Measurements from ENCODE around the gene SMARCA2.

DNA sequence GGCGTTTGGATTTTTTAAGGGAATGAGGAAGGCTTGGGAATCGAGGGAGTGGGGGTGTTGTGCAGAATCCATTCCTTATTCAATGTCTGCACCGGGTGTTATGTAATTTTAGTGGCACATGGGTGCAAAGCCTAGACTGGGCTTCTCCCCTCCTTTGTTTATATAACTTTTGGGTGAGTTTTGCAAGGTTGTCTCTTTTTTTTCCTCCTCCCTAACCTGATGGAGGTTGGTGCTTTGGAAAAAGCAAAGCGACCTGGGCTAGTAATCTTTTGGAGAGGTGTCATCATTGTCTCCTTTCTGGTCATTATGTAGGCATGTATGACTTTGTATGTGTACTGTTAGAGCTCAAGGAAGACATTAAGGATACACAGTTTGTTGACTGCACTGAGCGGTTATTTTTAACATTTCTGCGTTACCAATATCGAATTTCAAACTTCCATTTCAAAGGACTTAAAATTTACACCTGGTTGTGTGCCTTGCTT, 3.1 kb downstream of the SMARCA2 start:
- TF ChIP-seq, protein P1, sequence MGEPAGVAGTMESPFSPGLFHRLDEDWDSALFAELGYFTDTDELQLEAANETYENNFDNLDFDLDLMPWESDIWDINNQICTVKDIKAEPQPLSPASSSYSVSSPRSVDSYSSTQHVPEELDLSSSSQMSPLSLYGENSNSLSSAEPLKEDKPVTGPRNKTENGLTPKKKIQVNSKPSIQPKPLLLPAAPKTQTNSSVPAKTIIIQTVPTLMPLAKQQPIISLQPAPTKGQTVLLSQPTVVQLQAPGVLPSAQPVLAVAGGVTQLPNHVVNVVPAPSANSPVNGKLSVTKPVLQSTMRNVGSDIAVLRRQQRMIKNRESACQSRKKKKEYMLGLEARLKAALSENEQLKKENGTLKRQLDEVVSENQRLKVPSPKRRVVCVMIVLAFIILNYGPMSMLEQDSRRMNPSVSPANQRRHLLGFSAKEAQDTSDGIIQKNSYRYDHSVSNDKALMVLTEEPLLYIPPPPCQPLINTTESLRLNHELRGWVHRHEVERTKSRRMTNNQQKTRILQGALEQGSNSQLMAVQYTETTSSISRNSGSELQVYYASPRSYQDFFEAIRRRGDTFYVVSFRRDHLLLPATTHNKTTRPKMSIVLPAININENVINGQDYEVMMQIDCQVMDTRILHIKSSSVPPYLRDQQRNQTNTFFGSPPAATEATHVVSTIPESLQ (CRISPR knock-in tag; IDR thresholded peaks at IDR 0.05), result no peak
- TF ChIP-seq JUND (IDR thresholded peaks at IDR 0.05; ENCODE audit: borderline replicate concordance, low read depth, low read length) (no peak), JUND (tag; IDR thresholded peaks at IDR 0.05; ENCODE audit: borderline replicate concordance, low read depth, low read length) (no peak), CHD4 (IDR thresholded peaks at IDR 0.05; ENCODE audit: insufficient read depth, insufficient replicate concordance, low read depth, low read length, poor library complexity, severe bottlenecking) (no peak), SETDB1 (IDR thresholded peaks at IDR 0.05; ENCODE audit: low read length) (no peak), NR3C1 (CRISPR knock-in tag; IDR thresholded peaks at IDR 0.05) (no peak), MXI1 (IDR thresholded peaks at IDR 0.05; ENCODE audit: low read depth, low read length) (no peak), ZNF175 (CRISPR knock-in tag; IDR thresholded peaks at IDR 0.05; ENCODE audit: low read depth) (no peak), HNRNPK (IDR thresholded peaks at IDR 0.05; ENCODE audit: low read depth, low read length, poor library complexity, severe bottlenecking) (no peak)
- TF ChIP-seq, protein P2, sequence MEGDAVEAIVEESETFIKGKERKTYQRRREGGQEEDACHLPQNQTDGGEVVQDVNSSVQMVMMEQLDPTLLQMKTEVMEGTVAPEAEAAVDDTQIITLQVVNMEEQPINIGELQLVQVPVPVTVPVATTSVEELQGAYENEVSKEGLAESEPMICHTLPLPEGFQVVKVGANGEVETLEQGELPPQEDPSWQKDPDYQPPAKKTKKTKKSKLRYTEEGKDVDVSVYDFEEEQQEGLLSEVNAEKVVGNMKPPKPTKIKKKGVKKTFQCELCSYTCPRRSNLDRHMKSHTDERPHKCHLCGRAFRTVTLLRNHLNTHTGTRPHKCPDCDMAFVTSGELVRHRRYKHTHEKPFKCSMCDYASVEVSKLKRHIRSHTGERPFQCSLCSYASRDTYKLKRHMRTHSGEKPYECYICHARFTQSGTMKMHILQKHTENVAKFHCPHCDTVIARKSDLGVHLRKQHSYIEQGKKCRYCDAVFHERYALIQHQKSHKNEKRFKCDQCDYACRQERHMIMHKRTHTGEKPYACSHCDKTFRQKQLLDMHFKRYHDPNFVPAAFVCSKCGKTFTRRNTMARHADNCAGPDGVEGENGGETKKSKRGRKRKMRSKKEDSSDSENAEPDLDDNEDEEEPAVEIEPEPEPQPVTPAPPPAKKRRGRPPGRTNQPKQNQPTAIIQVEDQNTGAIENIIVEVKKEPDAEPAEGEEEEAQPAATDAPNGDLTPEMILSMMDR (IDR thresholded peaks at IDR 0.05 in 2 of 3, conservative IDR thresholded peaks at IDR 0.05 in 1 of 3; ENCODE audit: insufficient read depth in 2 of 3, low read depth in 1 of 3, low read length in 3 of 3), result no peak
- TF ChIP-seq, protein P3, sequence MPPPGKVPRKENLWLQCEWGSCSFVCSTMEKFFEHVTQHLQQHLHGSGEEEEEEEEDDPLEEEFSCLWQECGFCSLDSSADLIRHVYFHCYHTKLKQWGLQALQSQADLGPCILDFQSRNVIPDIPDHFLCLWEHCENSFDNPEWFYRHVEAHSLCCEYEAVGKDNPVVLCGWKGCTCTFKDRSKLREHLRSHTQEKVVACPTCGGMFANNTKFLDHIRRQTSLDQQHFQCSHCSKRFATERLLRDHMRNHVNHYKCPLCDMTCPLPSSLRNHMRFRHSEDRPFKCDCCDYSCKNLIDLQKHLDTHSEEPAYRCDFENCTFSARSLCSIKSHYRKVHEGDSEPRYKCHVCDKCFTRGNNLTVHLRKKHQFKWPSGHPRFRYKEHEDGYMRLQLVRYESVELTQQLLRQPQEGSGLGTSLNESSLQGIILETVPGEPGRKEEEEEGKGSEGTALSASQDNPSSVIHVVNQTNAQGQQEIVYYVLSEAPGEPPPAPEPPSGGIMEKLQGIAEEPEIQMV (tag; conservative IDR thresholded peaks at IDR 0.05; ENCODE audit: low read depth), result no peak
- TF ChIP-seq, protein P4, sequence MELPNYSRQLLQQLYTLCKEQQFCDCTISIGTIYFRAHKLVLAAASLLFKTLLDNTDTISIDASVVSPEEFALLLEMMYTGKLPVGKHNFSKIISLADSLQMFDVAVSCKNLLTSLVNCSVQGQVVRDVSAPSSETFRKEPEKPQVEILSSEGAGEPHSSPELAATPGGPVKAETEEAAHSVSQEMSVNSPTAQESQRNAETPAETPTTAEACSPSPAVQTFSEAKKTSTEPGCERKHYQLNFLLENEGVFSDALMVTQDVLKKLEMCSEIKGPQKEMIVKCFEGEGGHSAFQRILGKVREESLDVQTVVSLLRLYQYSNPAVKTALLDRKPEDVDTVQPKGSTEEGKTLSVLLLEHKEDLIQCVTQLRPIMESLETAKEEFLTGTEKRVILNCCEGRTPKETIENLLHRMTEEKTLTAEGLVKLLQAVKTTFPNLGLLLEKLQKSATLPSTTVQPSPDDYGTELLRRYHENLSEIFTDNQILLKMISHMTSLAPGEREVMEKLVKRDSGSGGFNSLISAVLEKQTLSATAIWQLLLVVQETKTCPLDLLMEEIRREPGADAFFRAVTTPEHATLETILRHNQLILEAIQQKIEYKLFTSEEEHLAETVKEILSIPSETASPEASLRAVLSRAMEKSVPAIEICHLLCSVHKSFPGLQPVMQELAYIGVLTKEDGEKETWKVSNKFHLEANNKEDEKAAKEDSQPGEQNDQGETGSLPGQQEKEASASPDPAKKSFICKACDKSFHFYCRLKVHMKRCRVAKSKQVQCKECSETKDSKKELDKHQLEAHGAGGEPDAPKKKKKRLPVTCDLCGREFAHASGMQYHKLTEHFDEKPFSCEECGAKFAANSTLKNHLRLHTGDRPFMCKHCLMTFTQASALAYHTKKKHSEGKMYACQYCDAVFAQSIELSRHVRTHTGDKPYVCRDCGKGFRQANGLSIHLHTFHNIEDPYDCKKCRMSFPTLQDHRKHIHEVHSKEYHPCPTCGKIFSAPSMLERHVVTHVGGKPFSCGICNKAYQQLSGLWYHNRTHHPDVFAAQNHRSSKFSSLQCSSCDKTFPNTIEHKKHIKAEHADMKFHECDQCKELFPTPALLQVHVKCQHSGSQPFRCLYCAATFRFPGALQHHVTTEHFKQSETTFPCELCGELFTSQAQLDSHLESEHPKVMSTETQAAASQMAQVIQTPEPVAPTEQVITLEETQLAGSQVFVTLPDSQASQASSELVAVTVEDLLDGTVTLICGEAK (IDR thresholded peaks at IDR 0.05), result no peak
- TF ChIP-seq, protein P4 (CRISPR knock-in tag; IDR thresholded peaks at IDR 0.05), result no peak
- TF ChIP-seq, protein P5, sequence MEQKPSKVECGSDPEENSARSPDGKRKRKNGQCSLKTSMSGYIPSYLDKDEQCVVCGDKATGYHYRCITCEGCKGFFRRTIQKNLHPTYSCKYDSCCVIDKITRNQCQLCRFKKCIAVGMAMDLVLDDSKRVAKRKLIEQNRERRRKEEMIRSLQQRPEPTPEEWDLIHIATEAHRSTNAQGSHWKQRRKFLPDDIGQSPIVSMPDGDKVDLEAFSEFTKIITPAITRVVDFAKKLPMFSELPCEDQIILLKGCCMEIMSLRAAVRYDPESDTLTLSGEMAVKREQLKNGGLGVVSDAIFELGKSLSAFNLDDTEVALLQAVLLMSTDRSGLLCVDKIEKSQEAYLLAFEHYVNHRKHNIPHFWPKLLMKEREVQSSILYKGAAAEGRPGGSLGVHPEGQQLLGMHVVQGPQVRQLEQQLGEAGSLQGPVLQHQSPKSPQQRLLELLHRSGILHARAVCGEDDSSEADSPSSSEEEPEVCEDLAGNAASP (IDR thresholded peaks at IDR 0.05), result no peak

All from K562 (cell line).